OCI-LY3 (cell line): ENCODE results near the gene ASCL1.

Experiments
- EZH2phosphoT487 ChIP-seq: fragments of 200-600 bp; shearing (Covaris generic); IDR thresholded peaks from 2 replicates; pipeline ENCODE4 v1.6.1; 2018; ENCODE audit warnings: antibody characterized with exemption, mixed run types, low read depth
- TF ChIP-seq, protein P1 (sequence below): fragments of 200-600, 300-600 bp; sonication (generic); IDR thresholded peaks from 2 replicates; pipeline ENCODE4 v1.5.1; 2014; ENCODE audit warnings: antibody characterized with exemption, low read length, low read depth

DNA sequence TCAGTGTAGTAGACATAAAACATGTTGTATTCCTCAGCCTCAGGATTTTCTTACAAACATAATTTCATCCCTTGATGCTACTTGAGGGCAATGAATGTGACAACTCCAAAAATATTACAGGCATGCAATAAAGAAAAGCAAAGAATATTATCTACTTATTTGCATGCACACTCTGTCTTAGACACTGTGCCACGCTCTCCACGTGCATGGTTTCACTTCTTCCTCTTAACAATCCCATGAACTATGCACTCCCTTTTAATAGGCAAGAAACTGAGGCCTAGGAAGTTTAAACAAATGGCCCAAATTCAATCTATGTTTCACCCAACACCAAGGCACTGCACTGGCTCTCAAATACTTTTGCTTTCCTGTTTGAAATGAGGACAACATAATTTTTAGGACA, 38.6 kb upstream of the ASCL1 start:
- TF ChIP-seq, protein P1, sequence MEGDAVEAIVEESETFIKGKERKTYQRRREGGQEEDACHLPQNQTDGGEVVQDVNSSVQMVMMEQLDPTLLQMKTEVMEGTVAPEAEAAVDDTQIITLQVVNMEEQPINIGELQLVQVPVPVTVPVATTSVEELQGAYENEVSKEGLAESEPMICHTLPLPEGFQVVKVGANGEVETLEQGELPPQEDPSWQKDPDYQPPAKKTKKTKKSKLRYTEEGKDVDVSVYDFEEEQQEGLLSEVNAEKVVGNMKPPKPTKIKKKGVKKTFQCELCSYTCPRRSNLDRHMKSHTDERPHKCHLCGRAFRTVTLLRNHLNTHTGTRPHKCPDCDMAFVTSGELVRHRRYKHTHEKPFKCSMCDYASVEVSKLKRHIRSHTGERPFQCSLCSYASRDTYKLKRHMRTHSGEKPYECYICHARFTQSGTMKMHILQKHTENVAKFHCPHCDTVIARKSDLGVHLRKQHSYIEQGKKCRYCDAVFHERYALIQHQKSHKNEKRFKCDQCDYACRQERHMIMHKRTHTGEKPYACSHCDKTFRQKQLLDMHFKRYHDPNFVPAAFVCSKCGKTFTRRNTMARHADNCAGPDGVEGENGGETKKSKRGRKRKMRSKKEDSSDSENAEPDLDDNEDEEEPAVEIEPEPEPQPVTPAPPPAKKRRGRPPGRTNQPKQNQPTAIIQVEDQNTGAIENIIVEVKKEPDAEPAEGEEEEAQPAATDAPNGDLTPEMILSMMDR = no peak
- TF ChIP-seq EZH2phosphoT487 = no peak
